NCI-H128 (cell line): ENCODE data around the gene KAT5.
"Not testable (repeated sequence)": the region's sequence is repeated elsewhere in the genome, so short reads cannot be mapped to it uniquely, and the experiment has no call there.

Experiments
- DNase-seq: peaks from one replicate; lab custom pipeline; 2025; ENCODE audit not compliant: unreplicated experiment; lab: John Stamatoyannopoulos, UW

KAT5 gene

GRCh38 chr11:65711785-65712632 lies at the start of gene KAT5:
Gene KAT5 (plus strand): TSS chr11:65712252. CDS start chr11:65712268, 16 bp downstream.
- peak; percentile 98 for DNase-seq

DNA sequence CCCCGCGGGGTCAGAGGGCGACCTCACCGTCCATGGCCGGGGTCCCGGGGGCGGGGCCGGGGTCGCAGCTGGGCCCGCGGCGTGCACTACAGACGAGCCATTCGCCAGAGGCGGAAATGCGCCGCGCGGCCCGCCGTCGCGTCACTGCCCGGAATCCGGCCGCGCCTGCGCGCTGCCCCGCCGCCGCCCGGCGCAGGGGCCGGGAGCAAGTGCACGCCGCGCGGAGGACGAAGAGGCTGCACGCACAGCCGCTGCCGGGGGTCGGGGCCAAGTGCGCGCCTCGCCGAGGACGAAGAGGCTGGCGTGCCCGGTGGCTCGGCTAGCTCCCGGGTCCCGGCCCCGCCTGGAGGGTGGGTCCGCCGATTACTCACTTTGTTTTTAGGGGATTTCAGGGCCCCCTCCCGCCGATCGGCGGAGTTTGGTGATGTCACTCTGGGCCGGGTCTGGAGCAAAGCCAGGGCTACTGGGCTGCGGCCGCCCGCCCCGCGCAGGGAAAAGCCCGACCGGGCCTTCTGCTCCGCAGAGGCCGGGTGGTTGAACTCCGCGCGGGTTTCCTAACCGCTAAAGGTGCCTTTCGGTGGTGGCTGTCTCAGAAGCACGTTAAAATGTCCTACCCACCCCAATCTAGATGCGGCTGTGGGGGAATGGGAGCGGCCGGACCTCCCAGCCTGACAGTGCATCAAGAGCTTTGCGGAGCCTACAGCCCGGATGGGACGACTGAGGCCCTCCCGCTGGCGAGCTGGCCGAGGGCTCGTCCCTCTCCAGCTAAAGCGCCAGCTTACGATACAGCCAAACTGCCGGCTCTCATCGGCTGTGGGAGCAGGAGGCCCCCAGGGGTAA lies 49.0 kb upstream of the KAT5 start, which contains the start of gene RELA:
Gene RELA (minus strand): TSS at position 118 of the 840 bp plus-strand sequence. CDS start 84 bp downstream, at position 34.
- DNase-seq: peak; percentile 67

DNA sequence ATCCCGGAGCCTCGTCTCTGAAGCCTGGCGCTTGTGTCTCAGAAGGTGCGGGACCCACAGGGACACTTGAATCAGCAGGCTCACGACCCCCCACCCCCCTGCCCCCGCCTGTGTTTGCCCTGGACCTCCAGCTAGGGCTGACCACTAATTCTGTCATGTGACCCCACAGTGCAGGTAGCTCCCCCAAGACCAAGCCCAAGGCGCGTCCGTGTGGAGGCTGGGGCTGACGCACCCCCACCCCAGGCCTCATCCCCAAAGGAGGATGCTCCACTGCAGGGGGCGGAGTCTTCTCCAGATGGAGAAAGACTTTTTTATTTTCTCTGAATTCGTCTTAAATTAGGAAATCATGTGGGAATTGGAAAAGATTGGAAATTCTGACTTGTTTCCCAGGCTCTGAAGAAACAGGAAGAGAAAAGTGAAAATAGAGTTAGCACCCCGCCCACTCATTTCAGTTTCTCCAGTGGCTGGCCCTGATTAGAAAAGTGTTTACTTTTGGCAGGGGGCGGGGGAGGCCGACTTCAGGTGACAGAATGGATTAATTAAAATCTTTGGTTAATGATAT lies 48.3 kb upstream of the KAT5 start:
- no peak for DNase-seq

DNA sequence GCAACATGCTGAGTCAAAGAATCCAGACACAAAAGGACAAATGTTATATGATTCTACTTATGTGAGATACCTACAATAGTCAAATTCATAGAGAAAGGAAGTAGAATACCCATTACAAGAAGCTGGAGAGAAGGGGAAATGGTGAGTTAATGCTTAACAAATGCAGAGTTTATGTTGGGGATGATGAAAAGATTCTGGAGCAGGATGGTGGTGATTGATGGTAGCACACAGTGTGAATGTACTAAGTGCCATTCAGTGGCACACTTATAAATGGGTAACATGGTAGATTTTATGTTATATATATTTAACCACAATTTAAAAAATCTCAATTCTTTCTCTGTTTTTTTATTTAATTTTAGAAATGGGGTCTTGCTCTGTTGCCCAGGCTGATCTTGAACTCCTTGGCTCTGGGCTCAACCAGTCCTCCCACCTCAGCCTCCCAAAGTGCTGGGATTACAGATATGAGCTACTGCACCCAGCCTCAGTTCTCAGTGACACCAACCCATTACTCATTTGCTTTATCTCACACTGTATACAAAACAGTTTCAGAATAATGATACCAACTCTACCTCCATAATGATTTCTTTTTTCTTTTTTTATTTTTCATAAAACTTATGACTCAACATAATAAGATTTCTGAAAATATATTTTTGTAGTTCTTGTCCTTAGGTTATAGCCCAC lies 39.7 kb upstream of the KAT5 start:
- DNase-seq: no peak

DNA sequence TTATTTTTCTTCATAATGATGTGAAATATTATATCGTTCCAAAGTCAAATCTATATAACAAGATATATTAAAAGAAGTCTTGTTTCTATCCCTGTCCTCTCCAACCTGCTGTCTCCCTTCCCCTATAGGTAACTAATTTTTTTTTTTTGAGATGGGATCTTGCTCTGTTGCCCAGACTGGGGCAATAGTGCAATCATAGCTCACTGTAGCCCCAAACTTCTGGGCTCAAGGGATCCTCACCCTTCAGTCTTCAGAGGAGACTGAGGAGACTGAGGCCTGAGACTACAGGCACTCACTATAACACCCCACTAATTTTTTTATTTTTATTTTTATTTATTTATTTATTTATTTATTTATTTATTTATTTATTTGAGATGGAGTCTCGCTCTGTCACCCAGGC lies 39.1 kb upstream of the KAT5 start:
- DNase-seq: no peak

- DNase-seq: no peak
These were observed 31.8 kb upstream of the KAT5 start for GRCh38 chr11:65680192-65680743.

- not testable (repeated sequence) for DNase-seq
These were observed 28.6 kb upstream of the KAT5 start for GRCh38 chr11:65683480-65683879.

DNA sequence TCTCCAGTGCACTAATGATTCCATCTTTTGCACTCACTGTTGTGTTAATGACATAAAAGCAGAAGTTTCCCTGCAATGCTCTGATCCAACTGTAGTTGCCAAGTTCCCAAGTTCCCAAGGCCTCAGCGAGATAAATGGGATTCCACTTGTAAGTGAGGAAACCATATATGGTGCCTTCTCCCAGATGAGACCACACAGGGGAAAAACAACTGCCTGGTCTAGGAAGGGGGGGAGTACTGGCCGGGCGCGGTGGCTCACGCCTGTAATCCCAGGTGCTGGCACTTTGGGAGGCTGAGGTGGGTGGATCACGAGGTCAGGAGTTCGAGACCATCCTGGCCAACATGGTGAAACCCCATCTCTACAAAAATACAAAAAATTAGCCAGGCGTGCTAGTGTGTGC lies 26.1 kb upstream of the KAT5 start:
- DNase-seq: no peak

- DNase-seq: not testable (repeated sequence)
These were observed 20.2 kb upstream of the KAT5 start for GRCh38 chr11:65691847-65692246.

DNA sequence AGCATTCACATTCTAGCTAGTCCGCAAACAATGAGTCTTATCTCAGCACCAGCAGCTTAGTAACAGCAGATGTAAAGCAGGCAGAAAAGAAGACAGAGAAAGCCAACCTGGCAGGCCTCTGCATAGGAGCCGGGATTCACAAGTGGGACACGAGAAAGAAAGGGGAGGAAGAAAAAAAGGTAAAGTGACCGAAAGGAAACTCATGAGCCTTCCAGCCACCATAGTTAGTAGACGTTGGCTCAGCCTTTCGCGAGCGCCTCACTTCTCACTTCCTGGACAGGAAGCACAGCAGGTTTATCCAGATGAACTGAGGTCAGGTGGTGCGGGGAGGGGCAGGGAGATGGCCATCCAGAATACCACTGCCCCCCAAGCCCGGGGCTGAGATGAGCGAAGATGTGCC lies 19.7 kb upstream of the KAT5 start:
- DNase-seq: no peak

- peak; percentile 85 for DNase-seq
These were observed 16.4 kb upstream of the KAT5 start for GRCh38 chr11:65695459-65696241.

GRCh38 chr11:65696802-65697552 lies 15.1 kb upstream of the KAT5 start:
- DNase-seq: no peak

- no peak for DNase-seq
These were observed 13.8 kb upstream of the KAT5 start for GRCh38 chr11:65698205-65698604.

DNA sequence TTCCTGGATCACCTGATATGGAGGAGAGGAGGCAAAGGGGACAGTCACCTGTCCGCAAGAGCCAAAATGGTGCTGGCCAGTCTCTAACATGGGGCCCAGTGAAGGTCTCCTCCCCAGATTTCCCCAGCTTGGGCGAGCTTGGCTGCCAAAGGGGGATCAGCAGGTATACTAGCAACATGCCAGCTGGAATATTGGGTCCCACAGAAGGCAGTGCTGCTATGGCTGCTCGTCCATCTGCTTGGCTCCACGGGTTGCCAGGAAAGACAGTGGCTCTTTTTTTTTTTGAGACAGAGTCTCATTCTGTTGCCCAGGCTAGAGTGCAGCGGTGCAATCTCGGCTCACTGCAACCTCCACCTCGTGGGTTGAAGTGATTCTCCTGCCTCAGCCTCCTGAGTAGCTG lies 12.7 kb upstream of the KAT5 start:
- DNase-seq: no peak

GRCh38 chr11:65700399-65700798 lies 11.7 kb upstream of the KAT5 start:
- DNase-seq: no peak

DNA sequence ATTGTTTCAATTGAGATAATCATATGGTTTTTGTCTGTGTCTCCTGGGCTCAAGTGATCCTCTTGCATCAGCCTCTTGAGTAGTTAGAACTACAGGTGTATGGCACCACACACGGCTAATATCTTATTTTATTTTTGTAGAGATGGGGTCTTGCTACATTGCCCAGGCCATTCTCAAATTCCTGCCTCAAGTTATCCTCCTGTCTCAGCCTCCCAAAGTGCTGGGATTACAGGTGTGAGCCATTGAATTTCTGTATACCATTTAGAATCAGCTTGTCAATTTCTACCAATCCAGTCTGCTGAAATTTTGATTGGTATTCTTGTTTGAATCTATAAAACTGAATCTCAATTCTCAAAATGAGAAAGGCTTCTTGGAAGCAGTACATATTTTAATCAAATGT lies 10.4 kb upstream of the KAT5 start:
- no peak for DNase-seq

DNA sequence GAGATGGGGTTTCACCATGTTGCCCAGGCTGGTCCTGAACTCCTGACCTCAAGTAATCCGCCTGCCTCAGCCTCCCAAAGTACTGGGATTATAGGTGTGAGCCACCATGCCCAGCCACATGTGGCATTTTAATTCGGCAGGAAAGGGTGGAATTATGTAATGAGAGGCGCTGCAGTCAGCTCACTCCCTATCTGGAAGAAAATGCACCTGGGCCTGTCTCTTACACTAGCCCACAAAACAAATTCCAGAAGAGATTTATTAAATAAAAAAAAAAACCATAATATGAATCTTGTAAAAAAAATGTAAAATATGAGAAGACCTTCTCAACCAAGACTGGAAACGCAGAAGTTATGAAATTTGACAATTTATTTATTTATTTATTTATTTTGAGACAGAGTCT lies 8.2 kb upstream of the KAT5 start:
- DNase-seq: no peak

- DNase-seq: peak; percentile 32
These were observed 5.7 kb upstream of the KAT5 start for GRCh38 chr11:65706303-65706763.

GRCh38 chr11:65707002-65707401 lies 5.0 kb upstream of the KAT5 start:
- DNase-seq: not testable (repeated sequence)
